ENCODE measurements around the gene RPL36A.

Gene RPL36A

GRCh38 chrX:101391831-101392230 is 1.0 kb downstream of the RPL36A start:
- peak overlapping the region; percentile 88 for H3K4me3 ChIP-seq (ENCODE audit: low read depth, low read length)
- TF ChIP-seq CTCF (IDR thresholded peaks at IDR 0.05; ENCODE audit: insufficient read depth, low read depth, low read length, missing control alignments) = no peak
- DNase-seq (ENCODE audit: low read depth) = no peak

- no peak for DNase-seq (ENCODE audit: low read depth)
- peak overlapping the region; percentile 88; the same call in 1 of the 2 replicates for H3K4me3 ChIP-seq (ENCODE audit: low read depth, low read length)
- TF ChIP-seq CTCF (IDR thresholded peaks at IDR 0.05; ENCODE audit: insufficient read depth, low read depth, low read length, missing control alignments) = no peak
Observed at GRCh38 chrX:101393530-101394305, 2.9 kb downstream of the RPL36A start.

- no peak for TF ChIP-seq CTCF (IDR thresholded peaks at IDR 0.05; ENCODE audit: insufficient read depth, low read depth, low read length, missing control alignments)
- no peak for DNase-seq (ENCODE audit: low read depth)
- no peak overlapping the region for H3K4me3 ChIP-seq (ENCODE audit: low read depth, low read length)
Observed at GRCh38 chrX:101394372-101394771, 3.6 kb downstream of the RPL36A start.

- H3K4me3 ChIP-seq (ENCODE audit: low read depth, low read length) = no peak overlapping the region
- no peak for DNase-seq (ENCODE audit: low read depth)
- TF ChIP-seq CTCF (IDR thresholded peaks at IDR 0.05; ENCODE audit: insufficient read depth, low read depth, low read length, missing control alignments) = no peak
Observed at GRCh38 chrX:101395789-101396188, 5.0 kb downstream of the RPL36A start.

- no peak overlapping the region for H3K4me3 ChIP-seq (ENCODE audit: low read depth, low read length)
- TF ChIP-seq CTCF (IDR thresholded peaks at IDR 0.05; ENCODE audit: insufficient read depth, low read depth, low read length, missing control alignments) = no peak
- DNase-seq (ENCODE audit: low read depth) = no peak
Observed at GRCh38 chrX:101397779-101398178, 7.0 kb downstream of the RPL36A start.

- no peak for TF ChIP-seq CTCF (IDR thresholded peaks at IDR 0.05; ENCODE audit: insufficient read depth, low read depth, low read length, missing control alignments)
- DNase-seq (ENCODE audit: low read depth) = no peak
- H3K4me3 ChIP-seq (ENCODE audit: low read depth, low read length) = no peak overlapping the region
Observed at GRCh38 chrX:101398694-101399093, 7.9 kb downstream of the RPL36A start.

- H3K4me3 ChIP-seq (ENCODE audit: low read depth, low read length) = no peak overlapping the region
- DNase-seq (ENCODE audit: low read depth) = no peak
- no peak for TF ChIP-seq CTCF (IDR thresholded peaks at IDR 0.05; ENCODE audit: insufficient read depth, low read depth, low read length, missing control alignments)
Observed at GRCh38 chrX:101399825-101400224, 9.0 kb downstream of the RPL36A start.
